T-helper 22 cell (primary cell): Measurements from ENCODE around the gene PLEKHG3.
"Not testable (repeated sequence)": the region's sequence is repeated elsewhere in the genome, so short reads cannot be mapped to it uniquely, and the experiment has no call there.

ENCODE experiments used
- DNase-seq: peaks from one replicate; pipeline ENCODE4 v3.0.0-alpha.2; 2020; ENCODE audit warnings: low read depth

The PLEKHG3 gene

DNA sequence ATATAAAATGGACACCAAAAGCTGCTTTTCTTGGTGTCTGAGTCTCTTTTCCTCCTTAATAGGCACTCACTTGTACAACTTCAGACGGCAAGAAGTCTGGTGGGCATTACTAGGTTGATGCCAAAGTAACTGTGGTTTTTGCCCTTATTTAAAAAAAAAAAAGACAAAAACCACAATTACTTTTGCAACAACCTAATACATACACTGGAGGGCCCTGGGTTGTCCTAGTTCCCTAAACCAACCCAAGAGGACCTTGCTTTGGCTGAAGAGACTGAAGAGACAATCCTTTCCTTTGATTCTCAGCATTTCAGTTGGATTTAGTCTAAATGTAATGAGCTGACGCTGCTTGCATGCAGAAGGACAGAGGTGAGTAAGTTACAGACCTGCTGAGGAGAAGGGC, 16.2 kb upstream of the PLEKHG3 start:
- DNase-seq, result no peak

GRCh38 chr14:64688811-64689281, 15.4 kb upstream of the PLEKHG3 start:
- DNase-seq, result no peak

GRCh38 chr14:64689289-64689688, 14.9 kb upstream of the PLEKHG3 start:
- DNase-seq, result no peak

DNA sequence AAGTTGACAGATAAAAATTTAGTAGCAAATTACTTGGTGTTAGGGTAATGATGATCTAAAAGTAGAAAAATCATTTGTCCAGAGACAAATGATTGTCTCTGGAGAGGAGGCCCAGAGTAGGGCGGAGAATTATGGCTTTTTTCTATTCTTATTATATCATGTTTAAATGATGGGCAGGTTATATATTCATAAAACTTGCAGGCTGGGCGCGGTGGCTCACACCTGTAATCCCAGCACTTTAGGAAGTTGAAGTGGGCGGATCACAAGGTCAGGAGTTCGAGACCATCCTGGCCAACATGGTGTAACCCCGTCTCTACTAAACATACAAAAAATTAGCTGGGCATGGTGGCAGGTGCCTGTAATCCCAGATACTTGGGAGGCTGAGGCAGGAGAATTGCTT, 13.6 kb upstream of the PLEKHG3 start:
- not testable (repeated sequence) for DNase-seq

GRCh38 chr14:64691376-64691775, 12.8 kb upstream of the PLEKHG3 start:
- no peak for DNase-seq

DNA sequence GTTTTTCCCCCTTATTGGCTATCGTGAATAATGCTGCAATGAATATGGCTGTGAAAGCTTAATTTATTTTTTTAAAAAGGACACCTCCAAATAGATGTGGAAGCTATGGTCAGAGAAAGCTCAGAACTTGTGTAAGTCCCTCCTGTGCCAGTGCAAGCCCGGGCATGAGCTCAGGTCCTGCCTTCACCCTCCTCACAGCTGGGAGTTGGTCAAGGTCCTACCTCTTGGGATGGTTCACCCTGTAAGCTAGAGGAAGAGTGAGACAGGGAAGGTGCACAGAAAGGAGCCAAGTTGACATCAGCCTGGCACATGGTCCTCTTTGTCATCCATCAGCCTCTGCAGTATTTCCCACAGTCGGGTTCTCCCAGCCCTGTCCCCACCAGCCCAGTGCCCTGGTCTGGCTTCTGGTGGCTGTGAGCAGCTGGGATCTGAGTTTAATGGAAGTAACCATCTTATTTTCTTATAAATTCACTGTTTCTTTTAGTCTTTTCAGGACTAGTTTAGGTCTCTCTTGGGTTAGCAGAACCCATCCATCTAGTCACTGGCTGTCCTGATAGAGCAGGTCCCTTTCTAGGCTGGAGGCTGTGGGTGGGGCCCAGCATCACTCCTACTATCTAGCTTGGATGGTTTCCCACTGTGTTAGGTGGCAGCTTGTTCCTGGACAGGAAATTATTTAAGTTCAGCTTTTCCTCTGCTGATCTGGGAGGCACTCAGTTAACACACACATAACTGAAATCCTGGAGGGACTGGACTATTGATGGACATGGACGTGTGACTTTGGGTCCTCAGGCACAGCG, 11.8 kb upstream of the PLEKHG3 start:
- no peak for DNase-seq

DNA sequence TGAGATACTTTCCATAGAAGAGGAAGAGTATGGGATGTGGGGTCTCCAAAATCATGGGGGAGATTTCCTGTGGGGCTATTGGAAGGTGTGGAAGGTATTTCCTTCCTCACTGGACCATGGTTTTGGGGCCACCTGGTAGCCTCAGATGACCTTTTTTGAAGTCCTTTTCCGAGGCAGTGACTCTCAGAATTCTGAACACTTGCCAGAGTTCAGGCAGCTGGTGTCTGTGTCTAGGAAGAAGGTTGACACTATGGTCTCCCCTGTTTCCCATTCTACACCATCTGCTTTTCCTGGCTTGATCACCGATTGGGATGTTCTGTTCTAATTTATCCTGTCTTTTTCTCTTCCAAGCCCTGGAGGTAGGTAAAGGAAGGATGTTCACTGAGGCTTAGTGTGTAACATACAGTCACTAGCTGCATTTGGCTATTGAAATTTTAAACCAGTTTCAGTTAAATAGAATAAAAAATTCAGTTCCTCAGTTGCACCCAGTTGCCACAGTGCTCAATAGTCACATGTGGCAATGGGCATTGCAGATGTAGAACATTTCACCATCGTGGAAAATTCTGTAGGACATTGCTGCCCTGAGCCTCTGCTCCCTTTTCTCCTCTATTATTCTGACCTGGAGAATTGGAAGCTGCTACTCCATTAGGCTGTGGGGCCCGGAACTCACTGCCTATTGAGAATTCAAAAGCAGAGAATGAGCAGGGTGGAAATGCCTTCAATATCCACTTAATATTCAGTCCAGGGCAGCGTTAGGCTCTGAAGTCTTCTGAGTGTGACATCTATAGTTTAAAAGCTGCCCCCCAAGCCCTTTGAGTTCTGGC, 11.0 kb upstream of the PLEKHG3 start:
- DNase-seq, result no peak

DNA sequence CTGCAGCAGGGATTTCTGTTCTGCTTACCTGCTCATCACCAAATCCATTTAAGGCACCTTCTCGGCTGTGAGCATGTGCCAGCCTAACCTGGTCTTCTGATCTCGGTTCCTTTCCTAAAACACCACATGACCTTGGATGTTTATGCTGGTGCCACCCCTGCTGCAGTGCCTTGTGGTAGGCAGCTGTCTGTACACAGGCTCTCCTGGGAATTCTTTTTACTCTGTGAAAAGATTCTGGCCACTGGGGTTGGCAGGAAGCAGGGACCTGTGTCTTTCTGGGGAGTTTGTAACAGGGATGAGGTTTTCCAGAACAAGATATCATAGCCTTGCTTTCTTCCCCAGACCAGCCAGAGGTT, 10.4 kb upstream of the PLEKHG3 start:
- DNase-seq, result no peak

GRCh38 chr14:64695071-64695470, 9.2 kb upstream of the PLEKHG3 start:
- no peak for DNase-seq

- DNase-seq, result no peak
These were observed 7.8 kb upstream of the PLEKHG3 start for GRCh38 chr14:64696355-64696857.

DNA sequence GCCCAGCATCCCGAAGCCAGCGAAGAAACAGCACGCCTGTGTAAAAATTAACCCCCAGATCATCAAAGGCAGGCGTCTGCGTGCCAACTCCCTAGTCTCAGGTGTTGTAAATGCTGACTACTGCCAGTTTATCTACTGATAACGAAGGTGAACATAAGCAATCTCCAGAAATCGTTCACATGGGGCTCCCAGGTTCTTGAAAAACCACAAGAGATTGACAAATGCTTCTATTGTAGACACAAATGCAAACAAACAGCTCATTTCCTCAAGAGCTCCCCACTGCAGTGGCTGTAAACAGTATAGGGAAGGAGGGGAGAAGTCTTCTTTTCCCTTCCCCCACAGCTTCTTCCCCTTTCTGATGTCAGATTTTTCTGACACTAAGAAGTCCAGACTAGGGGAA, 5.3 kb upstream of the PLEKHG3 start:
- no peak for DNase-seq

GRCh38 chr14:64700290-64700689, 3.9 kb upstream of the PLEKHG3 start:
- DNase-seq, result no peak

DNA sequence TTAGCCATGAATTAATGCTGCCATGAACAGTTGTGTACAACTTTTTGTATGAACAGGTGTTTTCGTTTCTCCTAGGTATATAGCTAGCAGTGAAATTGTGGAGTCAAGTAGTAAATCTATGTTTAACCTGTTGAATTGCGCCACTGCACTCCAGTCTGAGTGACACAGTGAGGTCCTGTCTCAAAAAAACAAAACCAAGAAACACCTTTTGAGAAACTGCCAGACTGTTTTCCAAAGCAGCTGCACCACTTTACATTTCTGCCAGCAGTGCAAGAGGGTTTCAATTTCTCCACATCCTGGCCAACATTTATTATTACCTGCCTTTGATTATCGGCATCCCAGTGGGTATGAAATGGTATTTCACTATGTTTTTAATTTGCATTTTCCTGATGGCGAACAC, 3.3 kb upstream of the PLEKHG3 start:
- DNase-seq, result no peak

- DNase-seq, result no peak
These were observed 2.6 kb upstream of the PLEKHG3 start for GRCh38 chr14:64701660-64702059.

DNA sequence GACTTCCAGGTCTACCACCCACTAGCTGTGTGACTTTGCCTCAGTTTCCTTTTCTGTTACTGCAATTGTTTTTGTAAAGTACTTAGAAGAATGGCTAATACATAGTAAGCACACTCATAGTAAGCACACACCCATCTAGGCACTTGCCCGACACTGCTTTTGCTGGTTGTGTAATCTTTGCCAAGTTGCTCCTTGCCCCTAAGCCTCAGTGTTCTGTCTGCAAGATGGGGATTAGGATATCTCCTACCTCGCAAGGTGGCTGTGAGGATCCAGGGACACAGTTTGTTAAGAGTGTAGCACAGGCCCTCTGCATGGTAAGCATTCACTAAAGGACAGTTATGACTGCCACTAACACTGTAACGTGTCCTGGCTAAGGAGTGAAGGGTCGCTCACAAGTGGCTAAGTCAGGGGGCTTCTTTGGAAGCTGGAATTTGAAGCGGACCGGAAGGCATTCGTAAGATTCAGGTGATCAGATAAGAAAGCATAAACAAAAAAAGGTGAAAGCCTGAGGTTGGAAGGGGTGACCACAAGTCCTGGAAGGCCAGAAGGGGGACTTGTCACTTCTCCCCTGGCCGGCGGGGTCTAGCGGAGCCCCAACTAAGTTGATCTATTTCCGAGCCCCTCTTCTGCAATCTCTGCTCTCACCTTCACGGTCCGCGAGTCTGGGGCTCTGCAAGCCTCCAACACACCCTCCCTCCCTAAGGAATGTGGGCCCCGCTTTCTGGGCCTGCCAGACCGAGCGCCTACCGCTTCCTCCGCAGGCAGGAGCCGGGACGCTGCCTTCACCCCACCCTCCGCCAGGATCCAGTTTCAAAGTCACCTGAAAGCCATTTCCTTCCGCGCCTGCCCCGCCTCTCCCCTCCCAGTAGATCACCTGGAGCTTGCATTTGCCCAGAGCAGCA, 1.5 kb upstream of the PLEKHG3 start:
- DNase-seq, result peak; percentile 43

DNA sequence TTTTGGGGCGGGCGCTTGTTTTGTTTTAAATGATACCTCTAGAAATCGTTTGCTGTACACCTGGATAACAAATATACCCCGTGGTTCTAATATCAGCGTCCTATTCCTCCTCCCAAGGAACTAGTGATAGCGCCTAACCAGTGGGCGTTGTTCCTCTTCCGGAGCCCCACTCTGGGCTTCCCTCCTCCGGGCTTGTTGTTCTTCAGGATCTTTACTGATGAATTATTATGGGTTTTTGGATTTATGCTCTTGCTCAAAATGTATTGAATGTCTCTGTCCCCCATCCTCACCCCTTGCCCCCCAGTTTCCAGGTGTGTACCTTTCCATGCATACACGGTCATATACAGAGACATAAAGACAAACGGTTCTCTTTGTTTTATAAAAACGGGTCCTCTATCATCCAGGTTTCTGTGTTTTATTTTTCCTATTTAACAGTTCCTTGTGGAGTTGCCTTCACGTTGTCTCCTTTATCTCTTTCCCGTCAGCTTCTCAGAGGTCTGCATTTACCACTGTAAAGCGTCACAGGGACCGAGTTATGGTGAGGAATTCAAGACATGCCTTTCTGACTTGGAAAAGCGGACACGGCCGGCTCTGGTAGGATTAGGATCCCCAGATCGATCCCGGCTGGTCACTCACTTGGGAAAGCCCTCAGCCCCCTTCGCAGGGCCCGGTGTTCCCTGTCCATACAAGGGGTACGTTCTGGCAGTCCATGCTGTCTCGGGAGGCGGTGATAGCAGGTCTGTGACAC, 655 bp upstream of the PLEKHG3 start:
- DNase-seq, result no peak

DNA sequence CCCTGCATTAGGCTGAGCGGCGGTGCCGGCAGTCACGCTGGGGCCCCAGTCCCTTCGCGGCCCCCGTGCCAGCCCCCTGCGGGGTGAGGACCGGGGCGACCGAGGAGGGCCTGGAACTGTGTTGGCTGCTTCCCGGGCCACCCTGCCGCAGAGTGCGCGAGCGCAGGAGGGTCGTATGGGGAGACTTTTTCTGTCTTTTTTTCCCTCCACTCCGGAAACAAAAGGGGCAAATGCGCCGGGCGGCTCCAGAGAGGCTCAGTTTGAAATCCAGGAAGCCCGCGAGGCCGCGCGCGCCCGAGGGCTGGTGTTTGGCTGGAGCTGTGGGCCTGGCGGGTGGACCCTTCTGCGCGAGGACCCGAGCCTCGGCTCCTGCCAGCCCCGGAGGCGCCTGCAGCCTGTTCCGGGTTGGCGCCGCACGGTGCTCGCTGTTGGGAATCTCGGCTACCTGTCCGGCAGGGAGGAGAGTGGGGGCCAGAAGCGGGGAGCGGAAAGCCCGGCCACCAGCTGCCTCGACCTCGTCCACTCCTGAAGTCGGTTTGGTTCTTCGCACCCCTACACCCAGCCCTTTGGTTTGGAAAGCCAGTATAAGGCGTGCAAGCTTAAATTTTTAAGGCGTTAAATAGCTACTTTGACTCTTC, 638 bp downstream of the PLEKHG3 start:
- DNase-seq, result no peak

DNA sequence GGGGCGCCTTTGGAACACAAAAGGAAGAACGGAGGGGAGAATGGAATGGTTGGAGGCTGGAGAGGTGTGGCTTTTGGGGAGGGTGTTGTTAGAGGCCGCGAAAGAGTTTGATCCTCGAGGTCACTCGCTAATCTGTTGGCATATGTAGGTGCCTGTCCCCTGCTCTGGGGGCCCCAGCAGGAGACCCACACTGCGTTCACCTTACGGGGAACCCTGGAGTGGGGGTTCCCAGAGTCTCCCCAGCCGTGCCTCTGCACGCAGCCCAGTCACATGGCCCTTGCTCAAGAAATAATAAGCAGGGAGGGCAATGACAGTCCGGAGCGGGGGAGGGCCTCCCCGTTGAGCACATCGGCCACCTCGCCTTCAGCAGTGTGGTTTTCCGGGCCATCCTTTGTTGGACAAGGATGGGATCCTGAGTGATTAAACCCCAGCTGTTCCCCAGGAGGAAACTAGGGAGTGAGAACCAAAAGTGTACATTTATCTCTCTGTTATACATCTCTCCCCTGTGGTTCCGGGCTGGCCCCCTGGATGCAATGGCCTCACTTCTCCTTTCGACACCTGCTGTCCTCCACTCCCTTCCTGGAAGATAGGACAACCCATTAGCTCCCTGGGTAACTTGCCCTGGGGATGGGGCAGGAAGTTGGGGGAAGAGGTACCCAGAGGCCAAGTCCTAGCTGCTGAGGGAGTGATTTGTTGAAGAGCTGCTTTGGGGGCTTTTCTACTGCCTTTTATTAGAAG, 1.3 kb downstream of the PLEKHG3 start:
- peak; percentile 39 for DNase-seq

- no peak for DNase-seq
These were observed 1.9 kb downstream of the PLEKHG3 start for GRCh38 chr14:64706119-64706592.

- no peak for DNase-seq
These were observed 2.5 kb downstream of the PLEKHG3 start for GRCh38 chr14:64706593-64707193.
